HEK293 (cell line): ENCODE measurements around the gene GRB7.

Experiments
- GLI4 ChIP-seq: fragments of 450-650 bp; formaldehyde crosslinking; IDR thresholded peaks from 2 replicates; pipeline ENCODE4 v1.5.1; 2016; ENCODE audit warnings: missing biosample characterization, missing genetic modification characterization
- GLIS1 ChIP-seq: fragments of 450-650 bp; formaldehyde crosslinking; IDR thresholded peaks from 2 replicates; pipeline ENCODE4 v1.5.1; 2016; ENCODE audit warnings: missing biosample characterization, missing genetic modification characterization
- HOXA7 ChIP-seq: sonication (generic); formaldehyde crosslinking; IDR thresholded peaks from 2 replicates; pipeline ENCODE4 v1.8.1; 2022; ENCODE audit warnings: missing genetic modification reagents, borderline replicate concordance
- INSM2 ChIP-seq: fragments of 450-650 bp; formaldehyde crosslinking; IDR thresholded peaks from 2 replicates; pipeline ENCODE4 v1.5.1; 2016; ENCODE audit warnings: missing biosample characterization, missing genetic modification characterization
- KLF10 ChIP-seq: fragments of 450-650 bp; IDR thresholded peaks from 2 replicates; pipeline ENCODE4 v1.5.1; 2018; ENCODE audit warnings: missing biosample characterization, mild to moderate bottlenecking, missing genetic modification characterization
- KLF16 ChIP-seq: fragments of 450-650 bp; formaldehyde crosslinking; IDR thresholded peaks from 2 replicates; pipeline ENCODE4 v1.5.1; 2017; ENCODE audit warnings: missing biosample characterization, missing genetic modification characterization
- KLF17 ChIP-seq: fragments of 450-650 bp; formaldehyde crosslinking; IDR thresholded peaks from 2 replicates; pipeline ENCODE4 v1.5.1; 2016; ENCODE audit warnings: missing biosample characterization, missing genetic modification characterization
- KLF8 ChIP-seq: fragments of 450-650 bp; formaldehyde crosslinking; IDR thresholded peaks from 2 replicates; pipeline ENCODE4 v1.5.1; 2016; ENCODE audit warnings: missing biosample characterization, missing genetic modification characterization
- PRDM10 ChIP-seq: fragments of 450-650 bp; formaldehyde crosslinking; IDR thresholded peaks from 2 replicates; pipeline ENCODE4 v1.5.1; 2016; ENCODE audit warnings: missing biosample characterization, missing genetic modification characterization
- SETDB1 ChIP-seq: IDR thresholded peaks from one replicate; pipeline ENCODE4 v1.6.1; 2017; ENCODE audit warnings: mild to moderate bottlenecking, low read length, moderate library complexity, mixed read lengths; ENCODE audit not compliant: insufficient read length
- SP2 ChIP-seq: fragments of 450-650 bp; formaldehyde crosslinking; IDR thresholded peaks from 2 replicates; pipeline ENCODE4 v1.5.1; 2016; ENCODE audit warnings: missing biosample characterization, missing genetic modification characterization
- SP7 ChIP-seq: fragments of 450-650 bp; formaldehyde crosslinking; IDR thresholded peaks from 2 replicates; pipeline ENCODE4 v1.5.1; 2016; ENCODE audit warnings: missing biosample characterization, missing genetic modification characterization
- WT1 ChIP-seq: fragments of 450-650 bp; formaldehyde crosslinking; IDR thresholded peaks from 2 replicates; pipeline ENCODE4 v1.5.1; 2016; ENCODE audit warnings: missing biosample characterization, missing genetic modification characterization
- ZBTB20 ChIP-seq: fragments of 450-650 bp; formaldehyde crosslinking; IDR thresholded peaks from 2 replicates; pipeline ENCODE4 v1.5.1; 2016; ENCODE audit warnings: missing biosample characterization, missing genetic modification characterization
- ZBTB21 ChIP-seq: fragments of 450-650 bp; formaldehyde crosslinking; IDR thresholded peaks from 2 replicates; pipeline ENCODE4 v1.5.1; 2017; ENCODE audit warnings: missing biosample characterization, missing genetic modification characterization
- ZBTB48 ChIP-seq: fragments of 450-650 bp; formaldehyde crosslinking; IDR thresholded peaks from 2 replicates; pipeline ENCODE4 v1.5.1; 2016; ENCODE audit warnings: missing biosample characterization, missing genetic modification characterization
- ZBTB8A ChIP-seq: fragments of 450-650 bp; formaldehyde crosslinking; IDR thresholded peaks from 2 replicates; pipeline ENCODE4 v1.5.1; 2016; ENCODE audit warnings: missing biosample characterization, missing genetic modification characterization
- ZFP69B ChIP-seq: fragments of 450-650 bp; formaldehyde crosslinking; IDR thresholded peaks from 2 replicates; pipeline ENCODE4 v1.5.1; 2016; ENCODE audit warnings: missing biosample characterization, missing genetic modification characterization
- ZNF221 ChIP-seq: fragments of 450-650 bp; formaldehyde crosslinking; IDR thresholded peaks from 2 replicates; pipeline ENCODE4 v1.5.1; 2017; ENCODE audit warnings: missing biosample characterization, missing genetic modification characterization, borderline replicate concordance
- ZNF24 ChIP-seq: fragments of 450-650 bp; formaldehyde crosslinking; IDR thresholded peaks from 2 replicates; pipeline ENCODE4 v1.5.1; 2016; ENCODE audit warnings: missing biosample characterization, missing genetic modification characterization
- ZNF274 ChIP-seq, 2 experiments: fragments of 200-500 bp in 1 of 2; fragments of 450-650 bp in 1 of 2; sonication (Bioruptor generic) in 1 of 2; formaldehyde crosslinking in 1 of 2; IDR thresholded peaks; 2 replicates each; pipeline versions ENCODE4 v1.5.1 to v1.6.1; 2014 to 2016; ENCODE audit warnings: borderline replicate concordance in 1 of 2, inconsistent platforms in 1 of 2, low read length in 1 of 2, missing biosample characterization in 1 of 2, missing genetic modification characterization in 1 of 2
- ZNF324 ChIP-seq: fragments of 450-650 bp; formaldehyde crosslinking; IDR thresholded peaks from 2 replicates; pipeline ENCODE4 v1.5.1; 2016; ENCODE audit warnings: missing biosample characterization, missing genetic modification characterization
- ZNF350 ChIP-seq: fragments of 450-650 bp; formaldehyde crosslinking; IDR thresholded peaks from 2 replicates; pipeline ENCODE4 v1.5.0; 2017; ENCODE audit warnings: missing biosample characterization, mild to moderate bottlenecking, missing genetic modification characterization
- ZNF416 ChIP-seq: fragments of 450-650 bp; formaldehyde crosslinking; IDR thresholded peaks from 2 replicates; pipeline ENCODE4 v1.5.1; 2016; ENCODE audit warnings: missing biosample characterization, missing genetic modification characterization
- ZNF449 ChIP-seq: fragments of 450-650 bp; formaldehyde crosslinking; IDR thresholded peaks from 2 replicates; pipeline ENCODE4 v1.5.1; 2017; ENCODE audit warnings: missing biosample characterization, mild to moderate bottlenecking, missing genetic modification characterization, moderate library complexity
- ZNF473 ChIP-seq: fragments of 450-650 bp; formaldehyde crosslinking; IDR thresholded peaks from 2 replicates; pipeline ENCODE4 v1.5.1; 2017; ENCODE audit warnings: missing biosample characterization, missing genetic modification characterization
- ZNF510 ChIP-seq: fragments of 450-650 bp; formaldehyde crosslinking; IDR thresholded peaks from 2 replicates; pipeline ENCODE4 v1.5.1; 2018; ENCODE audit warnings: mild to moderate bottlenecking, missing genetic modification characterization, missing biosample characterization; ENCODE audit not compliant: insufficient replicate concordance
- ZNF530 ChIP-seq: fragments of 450-650 bp; formaldehyde crosslinking; IDR thresholded peaks from 2 replicates; pipeline ENCODE4 v1.5.1; 2016; ENCODE audit warnings: low read depth, missing biosample characterization, missing genetic modification characterization
- ZNF600 ChIP-seq: fragments of 450-650 bp; formaldehyde crosslinking; IDR thresholded peaks from 2 replicates; pipeline ENCODE4 v1.5.1; 2016; ENCODE audit warnings: missing biosample characterization, missing genetic modification characterization
- ZNF629 ChIP-seq: fragments of 450-650 bp; formaldehyde crosslinking; IDR thresholded peaks from 2 replicates; pipeline ENCODE4 v1.5.1; 2017; ENCODE audit warnings: missing biosample characterization, missing genetic modification characterization
- ZNF660 ChIP-seq: fragments of 450-650 bp; IDR thresholded peaks from 2 replicates; pipeline ENCODE4 v1.5.1; 2018; ENCODE audit warnings: missing biosample characterization, mild to moderate bottlenecking, missing genetic modification characterization
- ZNF707 ChIP-seq: fragments of 450-650 bp; formaldehyde crosslinking; IDR thresholded peaks from 2 replicates; pipeline ENCODE4 v1.5.1; 2016; ENCODE audit warnings: missing biosample characterization, missing genetic modification characterization
- ZNF776 ChIP-seq: fragments of 450-650 bp; formaldehyde crosslinking; IDR thresholded peaks from 2 replicates; pipeline ENCODE4 v1.5.0; 2017; ENCODE audit warnings: missing biosample characterization, missing genetic modification characterization, borderline replicate concordance

Gene GRB7

GRCh38 chr17:39740357-39741111 is 2.8 kb downstream of the GRB7 start (continued):
- TF ChIP-seq ZBTB8A (tag by site-specific recombination) (0 out of 2 replicates have a peak, but pooled peaks have one; percentile 19), HOXA7 (no peak), KLF8 (no peak), ZNF510 (tag by site-specific recombination) (no peak), ZNF324 (0 out of 2 replicates have a peak, but pooled peaks have one; percentile 49), ZNF473 (no peak), INSM2 (no peak), ZBTB21 (tag by site-specific recombination) (no peak), SP7 (tag by site-specific recombination) (peak; percentile 64), SP2 (tag by site-specific recombination) (peak; percentile 42), ZFP69B (tag by site-specific recombination) (peak; percentile 70), ZNF221 (no peak), ZNF707 (no peak), ZNF530 (tag by site-specific recombination) (no peak), KLF10 (tag by site-specific recombination) (no peak; the same call in 1 of the 2 replicates), ZNF416 (tag by site-specific recombination) (no peak), WT1 (tag by site-specific recombination) (peak; percentile 69; the same call in 1 of the 2 replicates), KLF17 (peak; percentile 93), ZNF24 (tag by site-specific recombination) (peak; percentile 45; the same call in 1 of the 2 replicates), ZBTB20 (0 out of 2 replicates have a peak, but pooled peaks have one; percentile 45), ZNF629 (tag by site-specific recombination) (0 out of 2 replicates have a peak, but pooled peaks have one; percentile 33), ZBTB48 (tag by site-specific recombination) (peak; percentile 71), GLI4 (tag by site-specific recombination) (0 out of 2 replicates have a peak, but pooled peaks have one; percentile 31), ZNF449 (tag by site-specific recombination) (no peak), GLIS1 (no peak), ZNF776 (no peak), ZNF350 (no peak), ZNF600 (tag by site-specific recombination) (peak; percentile 81; the same call in 1 of the 2 replicates), KLF16 (peak; percentile 21; the same call in 1 of the 2 replicates), ZNF660 (tag by site-specific recombination) (no peak), PRDM10 (tag by site-specific recombination) (peak; percentile 36; the same call in 1 of the 2 replicates), SETDB1 (no peak), ZNF274 (IDR thresholded peaks at IDR 0.05; ENCODE audit: low read length) (no peak), ZNF274 (tag by site-specific recombination; IDR thresholded peaks at IDR 0.05; ENCODE audit: borderline replicate concordance) (no peak)
